Measurements from ENCODE around the gene TP53INP2. TPM values are rescaled to one million over a fixed set of nuclear protein-coding genes. Genes with fewer than 3 reads are reported as not detected.

The TP53INP2 gene
- total RNA-seq, 1 experiment from 2014 or later, result 4.9 TPM

DNA sequence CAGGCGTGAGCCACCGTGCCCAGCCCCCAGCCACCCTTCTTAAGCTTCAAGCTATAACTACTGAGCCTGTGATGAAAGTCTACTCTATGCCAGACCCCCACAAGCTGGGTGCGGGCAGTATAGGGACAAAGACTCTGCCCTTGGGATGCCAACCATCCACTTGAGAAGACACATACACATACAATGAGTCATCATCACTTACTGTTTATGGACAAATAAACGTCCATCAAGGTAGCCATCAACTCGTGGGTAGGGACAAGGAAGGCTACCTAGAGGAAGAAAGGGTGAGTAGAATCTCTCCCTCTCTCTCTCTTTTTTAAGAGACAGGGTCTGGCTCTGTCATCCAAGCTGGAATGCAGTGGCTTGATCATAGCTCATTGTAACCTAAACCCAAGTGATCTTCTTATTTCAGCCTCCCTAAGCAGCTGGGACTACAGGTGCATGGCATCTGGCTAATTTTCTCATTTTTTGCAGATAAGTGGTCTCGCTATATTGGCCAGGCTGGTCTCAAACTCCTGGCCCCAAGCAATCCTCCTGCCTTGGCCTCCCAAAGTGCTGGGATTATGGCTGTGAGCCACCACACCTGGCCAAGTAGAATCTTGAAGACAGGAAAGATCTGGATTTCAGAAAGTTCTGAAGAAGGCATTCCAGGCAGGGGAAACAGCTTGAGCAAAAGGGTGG lies 2.6 kb upstream of the TP53INP2 start:
- Histone ChIP-seq H3K9me2 (ENCODE audit: insufficient read depth) (no peaks in the 10 kb centered on the region), H3K4me2 (no peak overlapping the region), H3K36me3 (ENCODE audit: low read depth) (no peaks in the 10 kb centered on the region), H3K4me1 (replicated peaks; ENCODE audit: insufficient read depth) (peaks cover 26% of the 10 kb centered on the region), H2AFZ (no peak overlapping the region), H3K27me3 (ENCODE audit: insufficient read depth, low read depth) (no peaks in the 10 kb centered on the region), H4K20me1 (ENCODE audit: insufficient read depth) (no peaks in the 10 kb centered on the region; the same call in 1 of the 2 replicates), H3F3A (ENCODE audit: insufficient read depth, low read depth) (peaks cover 27% of the 10 kb centered on the region), H3K4me3 (no peak overlapping the region), H3K79me2 (ENCODE audit: low read depth) (no peaks in the 10 kb centered on the region), H3K27ac (no peak overlapping the region), H3K9me3 (ENCODE audit: insufficient read depth, low read depth) (no peaks in the 10 kb centered on the region)
- DNase-seq, result peak in 1 of 2 experiments; percentile 65
- intact Hi-C loops (cut with micrococcal nuclease; ENCODE audit: unreplicated experiment), result no loop called here
- ChIA-PET CTCF (no interaction called here), POLR2A (ENCODE audit: unreplicated experiment) (interaction anchor here (0.6 kb wide), 1 partner anchor 12 kb away, joined by 3 read pairs; no protein-coding TSS in a partner anchor)
- BruUV-seq (replicated peaks), result no TSS peak
- TF ChIP-seq, protein P1, sequence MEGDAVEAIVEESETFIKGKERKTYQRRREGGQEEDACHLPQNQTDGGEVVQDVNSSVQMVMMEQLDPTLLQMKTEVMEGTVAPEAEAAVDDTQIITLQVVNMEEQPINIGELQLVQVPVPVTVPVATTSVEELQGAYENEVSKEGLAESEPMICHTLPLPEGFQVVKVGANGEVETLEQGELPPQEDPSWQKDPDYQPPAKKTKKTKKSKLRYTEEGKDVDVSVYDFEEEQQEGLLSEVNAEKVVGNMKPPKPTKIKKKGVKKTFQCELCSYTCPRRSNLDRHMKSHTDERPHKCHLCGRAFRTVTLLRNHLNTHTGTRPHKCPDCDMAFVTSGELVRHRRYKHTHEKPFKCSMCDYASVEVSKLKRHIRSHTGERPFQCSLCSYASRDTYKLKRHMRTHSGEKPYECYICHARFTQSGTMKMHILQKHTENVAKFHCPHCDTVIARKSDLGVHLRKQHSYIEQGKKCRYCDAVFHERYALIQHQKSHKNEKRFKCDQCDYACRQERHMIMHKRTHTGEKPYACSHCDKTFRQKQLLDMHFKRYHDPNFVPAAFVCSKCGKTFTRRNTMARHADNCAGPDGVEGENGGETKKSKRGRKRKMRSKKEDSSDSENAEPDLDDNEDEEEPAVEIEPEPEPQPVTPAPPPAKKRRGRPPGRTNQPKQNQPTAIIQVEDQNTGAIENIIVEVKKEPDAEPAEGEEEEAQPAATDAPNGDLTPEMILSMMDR (conservative IDR thresholded peaks at IDR 0.05), result no peak
- TF ChIP-seq EZH2 (IDR thresholded peaks at IDR 0.05; ENCODE audit: low read depth), result no peak

DNA sequence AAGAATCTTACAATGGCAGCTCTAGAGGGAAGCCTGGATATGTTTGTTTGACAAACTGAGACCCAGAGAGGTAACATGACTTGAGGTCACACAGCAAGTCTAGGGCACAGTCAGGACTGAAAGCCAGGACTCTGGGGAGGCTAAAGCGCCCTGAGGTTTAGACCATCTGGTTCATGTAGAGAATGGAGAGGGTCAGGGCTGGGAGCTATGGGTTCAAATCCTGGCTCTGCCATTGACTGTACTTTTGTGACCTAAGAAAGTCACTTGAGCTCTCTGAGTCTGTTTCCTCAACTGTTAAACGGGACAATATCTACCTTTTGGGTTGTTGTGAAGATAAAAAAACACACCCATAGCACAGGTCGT lies 1.1 kb upstream of the TP53INP2 start:
- Histone ChIP-seq H3K27me3 (ENCODE audit: insufficient read depth, low read depth) (no peaks in the 10 kb centered on the region), H3K36me3 (ENCODE audit: low read depth) (no peaks in the 10 kb centered on the region), H2AFZ (no peak overlapping the region), H3K4me2 (peak overlapping the region; percentile 99), H3K9me2 (ENCODE audit: insufficient read depth) (no peaks in the 10 kb centered on the region), H3K27ac (no peak overlapping the region), H3K9me3 (ENCODE audit: insufficient read depth, low read depth) (no peaks in the 10 kb centered on the region), H3K79me2 (ENCODE audit: low read depth) (no peaks in the 10 kb centered on the region), H3K4me1 (replicated peaks; ENCODE audit: insufficient read depth) (peaks cover 28% of the 10 kb centered on the region), H3K4me3 (peak overlapping the region; percentile 64; the same call in 1 of the 2 replicates), H3F3A (ENCODE audit: insufficient read depth, low read depth) (peaks cover 35% of the 10 kb centered on the region), H4K20me1 (ENCODE audit: insufficient read depth) (no peaks in the 10 kb centered on the region; the same call in 1 of the 2 replicates)
- no peak for DNase-seq
- CTCF ChIA-PET, result interaction anchor here (0.6 to 1.7 kb wide), 2 partner anchors 123 to 313 kb away, joined by 3 to 6 read pairs; no protein-coding TSS in a partner anchor
- TF ChIP-seq, protein P1 (conservative IDR thresholded peaks at IDR 0.05), result no peak
- TF ChIP-seq EZH2 (IDR thresholded peaks at IDR 0.05; ENCODE audit: low read depth), result no peak
- BruUV-seq (replicated peaks), result no TSS peak
- POLR2A ChIA-PET (ENCODE audit: unreplicated experiment), result no interaction called here
- intact Hi-C loops (cut with micrococcal nuclease; ENCODE audit: unreplicated experiment), result no loop called here

DNA sequence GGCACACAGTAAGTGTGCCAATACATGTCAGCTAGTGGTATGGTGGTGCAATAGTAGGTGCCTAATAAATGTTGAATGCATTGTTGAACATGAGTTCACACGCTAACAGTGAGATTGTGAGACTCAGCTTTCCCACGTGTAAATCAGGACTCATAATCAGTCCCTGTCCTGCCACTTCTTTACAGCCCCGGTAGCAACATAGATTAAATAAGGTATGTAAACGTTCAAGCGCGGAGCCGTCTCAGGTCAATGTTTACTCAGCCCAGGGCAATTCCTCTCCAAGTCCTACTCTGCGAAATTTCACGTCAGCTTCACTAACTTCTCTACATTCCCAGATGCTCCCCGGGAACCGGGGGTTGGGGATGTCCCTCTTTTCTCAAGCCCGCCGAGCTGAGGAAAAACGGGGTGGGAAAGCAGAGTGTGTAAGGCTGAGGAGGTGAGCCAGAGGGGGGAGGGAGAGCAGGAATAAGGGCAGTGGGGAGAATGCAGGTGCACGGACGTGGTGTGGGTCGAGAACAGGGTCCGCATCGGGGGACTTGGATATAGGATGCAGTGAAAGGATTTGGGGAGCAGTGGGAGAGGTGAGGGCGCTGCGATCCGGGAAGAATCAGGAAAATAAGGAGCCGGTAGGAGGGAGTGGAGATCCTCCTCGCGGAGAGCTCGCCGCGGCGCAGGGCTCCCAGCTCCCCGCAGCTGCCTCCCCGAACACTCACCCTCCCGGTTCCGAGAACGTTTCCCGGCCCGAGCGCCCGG lies 544 bp upstream of the TP53INP2 start:
- H3K36me3 ChIP-seq (ENCODE audit: low read depth), result no peaks in the 10 kb centered on the region
- H4K20me1 ChIP-seq (ENCODE audit: insufficient read depth), result no peaks in the 10 kb centered on the region; the same call in 1 of the 2 replicates
- ChIA-PET CTCF (interaction anchor here (0.6 to 1.7 kb wide), 2 partner anchors 119 to 124 kb away, joined by 4 to 6 read pairs; no protein-coding TSS in a partner anchor), POLR2A (ENCODE audit: unreplicated experiment) (no interaction called here)
- no peaks in the 10 kb centered on the region for H3K9me3 ChIP-seq (ENCODE audit: insufficient read depth, low read depth)
- peaks cover 39% of the 10 kb centered on the region for H3F3A ChIP-seq (ENCODE audit: insufficient read depth, low read depth)
- TSS peak; percentile 83 for BruUV-seq (replicated peaks)
- peak overlapping the region; percentile 99 for H3K4me2 ChIP-seq
- no peaks in the 10 kb centered on the region for H3K79me2 ChIP-seq (ENCODE audit: low read depth)
- peak overlapping the region; percentile 94 for H2AFZ ChIP-seq
- no peaks in the 10 kb centered on the region for H3K27me3 ChIP-seq (ENCODE audit: insufficient read depth, low read depth)
- DNase-seq, result peak in 1 of 2 experiments; percentile 30
- peaks cover 32% of the 10 kb centered on the region for H3K4me1 ChIP-seq (replicated peaks; ENCODE audit: insufficient read depth)
- H3K4me3 ChIP-seq, result peak overlapping the region; percentile 64
- intact Hi-C loops (cut with micrococcal nuclease; ENCODE audit: unreplicated experiment), result loop anchor here (1.0 to 2.0 kb wide), 3 partner anchors 26 to 401 kb away; partner anchors contain the start of genes AHCY and PIGU
- no peak for TF ChIP-seq EZH2 (IDR thresholded peaks at IDR 0.05; ENCODE audit: low read depth)
- TF ChIP-seq, protein P1 (conservative IDR thresholded peaks at IDR 0.05), result no peak
- H3K27ac ChIP-seq, result no peak overlapping the region
- H3K9me2 ChIP-seq (ENCODE audit: insufficient read depth), result no peaks in the 10 kb centered on the region

All from PC-9 (cell line).